Measurements from ENCODE around the gene LRP3.
"Not testable (repeated sequence)": the region's sequence is repeated elsewhere in the genome, so short reads cannot be mapped to it uniquely, and the experiment has no call there.

LRP3 gene

DNA sequence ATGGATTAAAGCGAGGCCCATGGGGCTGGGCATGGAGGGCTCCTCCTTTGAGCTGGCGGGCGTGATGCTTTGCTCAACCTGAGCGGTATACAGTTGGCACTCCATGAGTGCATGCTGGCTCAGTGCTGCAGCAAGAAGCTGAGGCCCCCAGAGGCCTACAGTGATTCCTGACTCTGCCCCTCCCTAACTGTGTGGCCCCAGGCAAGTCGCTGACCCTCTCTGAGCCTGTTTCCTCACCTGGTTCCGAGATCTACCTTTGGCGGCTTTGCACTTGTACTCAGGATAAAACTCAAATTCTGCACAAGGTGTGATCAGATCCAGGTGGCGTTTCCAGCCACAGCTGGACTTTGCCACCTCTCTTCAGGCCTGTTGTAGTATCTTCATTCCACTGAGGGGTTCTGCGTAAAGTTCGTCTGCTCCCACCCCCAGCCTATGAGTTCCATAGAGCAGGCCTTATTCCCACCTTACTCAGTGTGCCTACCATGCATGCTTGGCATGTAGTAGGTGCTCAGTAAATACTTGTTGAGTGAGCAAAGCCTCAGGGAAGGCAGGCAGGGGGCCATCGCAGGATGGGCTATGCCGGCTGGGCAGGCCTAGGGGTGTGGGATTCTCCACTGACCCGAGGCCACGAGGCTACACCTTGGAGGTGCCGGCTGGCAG lies 7.9 kb downstream of the LRP3 start:
- H3K4me3 ChIP-seq (ENCODE audit: low read depth, low read length), result no peak overlapping the region

DNA sequence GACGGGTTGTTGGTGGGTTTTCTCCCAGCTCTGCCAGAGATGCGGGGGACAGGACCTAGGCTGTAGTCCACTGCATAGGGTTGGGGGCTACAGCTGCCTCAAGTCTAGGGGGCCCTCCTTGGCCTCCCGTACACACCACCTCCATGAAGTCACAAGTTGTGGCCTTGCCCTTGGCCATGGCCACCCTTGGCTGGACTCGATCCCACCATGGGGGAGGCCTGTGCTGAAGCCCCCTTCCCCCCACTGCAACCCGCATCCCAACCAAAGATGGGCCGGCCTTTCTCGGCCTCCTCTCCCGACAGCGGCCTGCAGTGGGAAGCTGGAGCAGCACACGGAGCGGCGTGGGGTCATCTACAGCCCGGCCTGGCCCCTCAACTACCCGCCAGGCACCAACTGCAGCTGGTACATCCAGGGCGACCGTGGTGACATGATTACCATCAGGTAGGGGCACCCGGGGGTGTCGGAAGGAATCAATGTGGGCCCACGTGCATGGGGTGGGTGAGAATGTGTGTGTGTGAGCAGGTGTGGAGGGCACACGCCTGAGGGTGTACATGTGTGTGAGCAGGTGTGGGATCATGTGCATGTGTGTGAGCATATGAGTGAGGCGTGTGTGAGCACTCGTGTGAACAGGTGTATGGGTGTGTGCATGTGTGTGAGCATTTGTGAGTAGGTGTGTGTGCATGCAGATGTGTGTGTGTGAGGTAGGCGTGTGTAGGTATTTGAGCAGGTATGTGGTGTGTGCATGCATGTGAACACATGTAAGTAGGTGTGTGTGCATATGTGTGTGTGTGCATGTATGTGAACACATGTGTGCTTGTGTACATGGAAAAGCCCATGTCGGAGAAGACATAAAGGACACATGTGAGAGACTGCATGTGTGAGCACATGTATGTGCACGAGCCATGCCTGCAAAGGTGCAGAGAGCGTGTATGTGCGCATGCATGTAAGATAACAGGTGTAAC lies 8.7 kb downstream of the LRP3 start:
- H3K4me3 ChIP-seq (ENCODE audit: low read depth, low read length), result no peak overlapping the region

DNA sequence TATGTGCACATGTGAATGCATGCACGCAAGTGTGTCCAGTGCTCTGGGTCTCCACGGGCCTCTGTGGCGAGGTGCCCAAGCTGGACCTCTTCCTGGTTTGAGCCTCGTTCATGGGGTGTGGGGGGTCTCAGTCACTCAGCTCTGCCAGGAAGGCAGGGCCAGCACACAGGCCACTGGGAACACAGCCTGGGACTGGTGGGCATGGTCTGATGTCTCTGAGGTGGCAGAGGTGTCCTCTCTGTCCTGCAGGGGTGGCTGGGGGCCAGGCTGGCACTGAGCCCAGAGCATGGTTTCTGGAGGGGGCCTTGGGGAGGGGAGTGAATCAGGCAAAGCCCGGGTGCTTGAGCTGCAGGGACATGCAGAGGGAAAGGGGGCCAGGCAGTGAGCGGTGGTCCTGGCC lies 9.4 kb downstream of the LRP3 start:
- H3K4me3 ChIP-seq (ENCODE audit: low read depth, low read length), result no peak overlapping the region

DNA sequence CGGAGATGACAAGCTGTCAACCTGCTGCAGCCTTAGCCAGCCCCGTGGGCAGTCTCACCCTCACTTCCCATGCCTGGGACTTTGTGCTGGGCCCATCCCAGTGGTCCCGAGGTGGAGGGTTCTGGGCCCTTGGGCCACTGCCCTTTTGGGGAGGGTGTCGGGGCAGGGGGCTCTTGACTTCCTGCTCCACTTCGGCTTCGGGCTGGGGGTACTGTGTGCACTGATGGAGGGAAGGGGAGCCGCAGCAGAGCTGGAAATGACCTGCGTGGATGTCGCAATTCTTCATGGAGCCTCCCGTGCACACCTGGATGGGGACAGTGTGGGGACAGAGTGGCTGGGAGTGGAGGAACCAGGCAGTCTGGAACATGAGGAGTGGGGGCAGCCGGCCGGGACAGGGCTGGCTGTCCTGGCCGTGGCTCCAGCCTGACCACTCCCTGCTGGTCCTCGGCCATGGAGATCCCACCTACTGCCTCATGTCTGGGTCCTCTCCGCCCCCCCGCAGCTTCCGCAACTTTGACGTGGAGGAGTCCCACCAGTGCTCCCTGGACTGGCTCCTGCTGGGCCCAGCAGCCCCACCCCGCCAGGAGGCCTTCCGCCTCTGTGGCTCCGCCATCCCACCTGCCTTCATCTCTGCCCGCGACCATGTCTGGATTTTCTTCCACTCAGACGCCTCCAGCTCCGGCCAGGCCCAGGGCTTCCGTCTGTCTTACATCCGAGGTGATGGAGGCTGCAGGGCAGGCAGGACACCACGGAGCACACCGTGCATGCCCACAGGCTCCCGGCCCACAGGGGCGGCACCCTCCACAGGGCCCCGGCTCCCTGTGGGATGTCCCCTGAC lies 10.2 kb downstream of the LRP3 start:
- no peak overlapping the region for H3K4me3 ChIP-seq (ENCODE audit: low read depth, low read length)

DNA sequence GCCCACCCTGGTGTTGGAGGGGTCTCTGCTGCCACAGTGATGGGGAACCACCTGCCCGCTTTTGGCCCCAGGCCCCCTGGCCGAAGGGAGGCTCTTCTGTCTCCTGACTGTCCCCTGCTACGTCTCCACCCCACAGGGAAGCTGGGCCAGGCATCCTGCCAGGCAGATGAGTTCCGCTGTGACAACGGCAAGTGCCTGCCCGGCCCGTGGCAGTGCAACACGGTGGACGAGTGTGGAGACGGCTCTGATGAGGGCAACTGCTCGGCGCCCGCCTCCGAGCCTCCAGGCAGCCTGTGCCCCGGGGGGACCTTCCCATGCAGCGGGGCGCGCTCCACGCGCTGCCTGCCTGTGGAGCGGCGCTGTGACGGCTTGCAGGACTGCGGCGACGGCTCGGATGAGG lies 11.0 kb downstream of the LRP3 start:
- no peak overlapping the region for H3K4me3 ChIP-seq (ENCODE audit: low read depth, low read length)

DNA sequence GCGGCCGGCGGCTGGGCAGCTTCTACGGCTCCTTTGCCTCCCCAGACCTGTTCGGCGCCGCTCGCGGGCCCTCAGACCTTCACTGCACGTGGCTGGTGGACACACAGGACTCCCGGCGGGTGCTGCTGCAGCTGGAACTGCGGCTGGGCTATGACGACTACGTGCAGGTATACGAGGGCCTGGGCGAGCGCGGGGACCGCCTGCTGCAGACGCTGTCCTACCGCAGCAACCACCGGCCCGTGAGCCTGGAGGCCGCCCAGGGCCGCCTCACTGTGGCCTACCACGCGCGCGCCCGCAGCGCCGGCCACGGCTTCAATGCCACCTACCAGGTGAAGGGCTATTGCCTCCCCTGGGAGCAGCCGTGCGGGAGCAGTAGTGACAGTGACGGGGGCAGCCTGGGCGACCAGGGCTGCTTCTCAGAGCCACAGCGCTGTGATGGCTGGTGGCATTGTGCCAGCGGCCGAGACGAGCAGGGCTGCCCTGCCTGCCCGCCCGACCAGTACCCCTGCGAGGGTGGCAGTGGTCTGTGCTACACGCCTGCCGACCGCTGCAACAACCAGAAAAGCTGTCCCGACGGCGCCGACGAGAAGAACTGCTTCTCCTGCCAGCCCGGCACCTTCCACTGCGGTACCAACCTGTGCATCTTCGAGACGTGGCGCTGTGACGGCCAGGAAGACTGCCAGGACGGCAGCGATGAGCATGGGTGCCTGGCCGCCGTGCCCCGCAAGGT lies 11.6 kb downstream of the LRP3 start:
- H3K4me3 ChIP-seq (ENCODE audit: low read depth, low read length), result no peak overlapping the region

DNA sequence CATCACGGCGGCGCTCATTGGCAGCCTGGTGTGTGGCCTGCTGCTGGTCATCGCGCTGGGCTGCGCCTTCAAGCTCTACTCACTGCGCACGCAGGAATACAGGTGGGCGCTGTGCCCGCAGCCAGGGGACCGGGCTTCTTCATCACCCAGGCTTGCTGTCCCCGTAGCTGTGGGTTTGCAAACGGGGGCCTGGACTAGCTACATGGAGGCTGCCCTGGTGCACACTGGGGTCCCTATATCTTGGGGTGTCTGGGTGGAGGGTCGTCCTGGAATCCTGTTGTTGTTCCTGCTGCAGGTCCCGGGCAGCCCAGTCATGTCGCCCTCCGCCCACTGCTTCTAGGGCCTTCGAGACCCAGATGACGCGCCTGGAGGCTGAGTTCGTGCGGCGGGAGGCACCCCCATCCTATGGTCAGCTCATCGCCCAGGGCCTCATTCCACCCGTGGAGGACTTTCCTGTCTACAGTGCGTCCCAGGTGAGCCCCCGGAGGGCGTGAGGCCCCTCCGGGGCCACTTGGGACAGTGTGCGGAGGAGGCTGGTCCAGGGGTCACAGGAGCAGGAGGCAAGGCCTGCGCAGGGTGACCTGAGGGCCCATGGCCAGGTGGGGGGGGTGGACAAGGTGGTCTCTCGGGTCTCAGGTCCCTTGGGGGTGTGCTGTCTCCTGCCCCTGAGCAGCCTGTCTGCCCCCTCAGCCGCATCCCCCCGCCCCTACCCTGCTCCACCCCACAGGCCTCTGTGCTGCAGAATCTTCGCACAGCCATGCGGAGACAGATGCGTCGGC lies 12.3 kb downstream of the LRP3 start:
- H3K4me3 ChIP-seq (ENCODE audit: low read depth, low read length), result no peak overlapping the region

DNA sequence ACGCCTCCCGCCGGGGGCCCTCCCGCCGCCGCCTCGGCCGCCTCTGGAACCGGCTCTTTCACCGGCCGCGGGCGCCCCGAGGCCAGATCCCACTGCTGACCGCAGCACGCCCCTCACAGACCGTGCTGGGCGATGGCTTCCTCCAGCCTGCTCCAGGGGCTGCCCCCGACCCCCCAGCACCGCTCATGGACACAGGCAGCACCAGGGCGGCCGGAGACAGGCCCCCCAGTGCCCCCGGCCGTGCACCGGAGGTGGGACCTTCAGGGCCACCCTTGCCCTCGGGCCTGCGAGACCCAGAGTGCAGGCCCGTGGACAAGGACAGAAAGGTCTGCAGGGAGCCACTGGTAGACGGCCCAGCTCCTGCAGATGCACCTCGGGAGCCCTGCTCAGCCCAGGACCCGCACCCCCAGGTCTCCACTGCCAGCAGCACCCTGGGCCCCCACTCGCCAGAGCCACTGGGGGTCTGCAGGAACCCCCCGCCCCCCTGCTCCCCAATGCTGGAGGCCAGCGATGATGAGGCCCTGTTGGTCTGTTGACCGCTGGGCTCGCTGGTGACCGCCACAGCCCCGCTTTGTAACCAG lies 13.0 kb downstream of the LRP3 start:
- no peak overlapping the region for H3K4me3 ChIP-seq (ENCODE audit: low read depth, low read length)

DNA sequence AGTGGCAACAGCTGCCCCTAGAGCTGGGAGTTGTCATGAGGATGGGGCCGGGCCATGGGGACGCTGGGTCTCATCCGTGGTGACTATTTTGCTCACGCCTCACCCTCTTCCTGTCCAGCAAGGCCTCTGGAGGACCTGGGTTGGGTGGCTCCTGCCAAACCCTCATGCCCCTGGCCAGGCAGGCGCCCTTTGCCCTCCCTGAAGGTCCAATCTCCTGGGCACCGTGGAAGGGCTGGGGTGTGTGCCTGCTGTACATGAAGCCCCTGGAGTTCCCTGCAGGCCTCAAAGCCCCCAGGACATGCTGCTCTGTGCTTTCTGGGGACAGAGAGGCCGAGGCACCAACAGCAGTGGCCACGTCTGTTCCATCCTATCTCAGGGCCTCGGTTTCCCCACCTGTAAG lies 13.8 kb downstream of the LRP3 start:
- H3K4me3 ChIP-seq (ENCODE audit: low read depth, low read length), result no peak overlapping the region

DNA sequence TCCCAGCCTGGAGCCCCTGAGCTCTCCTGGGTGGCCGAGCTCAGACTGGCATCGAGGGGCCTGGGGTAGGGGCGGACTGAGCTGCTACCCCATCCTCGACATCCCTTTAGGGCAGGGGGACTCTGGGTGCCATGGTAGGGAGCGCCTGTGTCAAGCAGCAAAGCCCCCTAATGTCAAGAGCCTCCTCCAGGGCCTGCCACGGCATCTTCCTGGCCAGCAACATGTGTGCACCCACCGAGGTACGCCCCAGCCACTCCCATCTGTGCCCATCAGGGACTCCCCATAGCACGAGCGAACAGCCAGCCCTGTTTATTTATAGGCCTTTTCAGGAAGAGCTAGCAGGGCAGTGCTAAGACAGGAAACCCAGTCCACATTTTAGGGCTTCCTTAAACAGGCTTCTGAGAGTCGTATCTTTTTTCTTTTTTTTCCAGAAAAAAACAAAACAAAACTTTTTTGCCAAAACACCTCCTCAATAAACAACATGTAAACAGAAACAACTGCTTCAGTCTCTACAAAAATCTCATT lies 14.3 kb downstream of the LRP3 start:
- H3K4me3 ChIP-seq (ENCODE audit: low read depth, low read length), result no peak overlapping the region

DNA sequence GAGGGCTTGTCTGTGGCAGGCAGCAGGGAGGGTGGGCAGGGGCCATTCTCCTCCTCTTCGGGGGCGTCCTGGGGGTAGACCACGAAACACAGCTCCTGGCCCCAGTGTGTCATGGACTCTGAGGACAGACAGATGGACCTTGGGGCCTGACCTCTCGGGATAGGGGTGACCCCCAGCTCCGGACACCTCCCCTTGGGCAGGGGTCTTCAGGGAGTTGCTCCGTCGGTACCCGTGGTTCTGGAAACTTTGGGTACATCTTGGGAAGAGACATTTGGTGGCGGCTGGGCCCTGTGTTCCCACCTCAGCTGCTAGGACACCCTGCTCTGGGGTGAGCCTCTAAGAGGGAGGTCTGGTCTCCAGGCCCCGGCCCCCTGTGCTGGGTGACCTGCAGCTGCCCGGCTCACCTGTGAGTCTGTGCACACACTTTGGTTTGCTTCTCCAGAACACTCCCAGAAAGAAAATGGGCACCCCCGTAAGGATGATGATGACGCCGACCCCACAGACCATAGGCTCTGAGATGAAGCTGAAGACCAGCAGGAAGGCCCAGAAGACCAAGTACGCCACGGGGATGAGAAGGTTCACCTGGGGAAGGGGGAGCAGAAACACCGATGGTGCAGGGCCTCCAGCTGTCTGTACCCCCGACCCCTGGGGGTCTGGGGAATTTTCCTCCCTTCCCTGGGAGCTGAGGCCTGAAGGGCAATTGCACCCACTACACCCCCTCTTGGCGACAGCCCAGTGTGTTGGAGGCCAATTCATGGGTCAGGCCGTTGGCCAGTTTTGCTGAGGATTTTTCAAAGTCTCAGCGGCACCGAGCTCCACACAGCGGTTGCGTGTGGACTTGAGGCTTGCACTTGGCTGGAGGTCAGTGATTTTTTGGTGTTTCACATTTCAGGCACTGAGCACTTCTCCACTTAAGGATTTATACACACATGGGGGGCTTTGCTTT lies 15.0 kb downstream of the LRP3 start:
- H3K4me3 ChIP-seq (ENCODE audit: low read depth, low read length), result no peak overlapping the region

DNA sequence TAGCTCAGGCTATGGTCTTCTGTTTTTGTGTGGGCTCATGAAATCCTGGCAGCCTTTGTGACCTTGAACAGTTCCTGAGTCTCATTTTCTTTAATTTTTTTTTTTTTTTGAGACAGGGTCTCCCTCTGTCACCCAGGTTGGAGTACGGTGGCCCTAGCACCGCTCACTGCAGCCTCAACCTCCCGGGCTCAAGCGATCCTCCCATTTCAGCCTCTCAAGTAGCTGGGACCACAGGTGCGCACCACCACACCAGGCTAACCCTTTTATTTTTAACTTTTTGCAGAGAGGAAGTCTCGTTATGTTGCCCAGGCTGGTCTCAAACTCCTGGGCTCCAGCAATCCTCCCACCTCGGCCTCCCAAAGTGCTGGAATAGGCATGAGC lies 15.7 kb downstream of the LRP3 start:
- not testable (repeated sequence) for H3K4me3 ChIP-seq (ENCODE audit: low read depth, low read length)

DNA sequence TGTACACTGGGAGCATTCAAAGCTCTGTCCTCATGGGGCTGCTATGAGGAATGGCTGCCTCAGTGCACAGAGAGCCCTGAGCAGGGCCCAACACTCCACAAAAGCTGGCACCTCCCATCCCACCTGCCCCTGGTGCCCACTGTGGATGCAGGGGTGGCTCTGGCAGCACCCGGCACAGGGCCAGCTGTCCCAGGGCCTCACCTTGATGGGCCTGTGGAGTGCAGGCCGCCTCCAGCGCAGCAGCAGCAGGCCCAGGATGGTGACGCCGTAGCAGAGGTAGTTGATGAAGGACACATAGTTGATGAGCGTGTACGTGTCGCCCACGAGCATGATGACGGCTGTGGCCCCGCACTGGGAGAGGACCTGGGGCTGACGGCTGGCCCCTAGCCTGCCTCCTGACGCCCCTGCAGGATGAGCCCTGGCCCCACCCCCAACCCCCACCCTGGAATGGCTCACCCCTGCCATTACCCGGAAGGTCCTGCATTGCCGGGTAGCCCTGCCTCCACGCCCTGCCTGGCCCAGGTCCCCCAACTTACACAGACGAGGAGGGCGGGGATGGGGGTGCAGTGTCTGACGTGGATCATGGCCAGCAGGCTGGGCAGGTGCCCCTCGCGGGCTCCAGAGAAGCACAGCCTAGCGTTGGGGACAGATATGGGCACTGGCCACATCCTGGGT lies 16.3 kb downstream of the LRP3 start:
- no peak overlapping the region for H3K4me3 ChIP-seq (ENCODE audit: low read depth, low read length)

DNA sequence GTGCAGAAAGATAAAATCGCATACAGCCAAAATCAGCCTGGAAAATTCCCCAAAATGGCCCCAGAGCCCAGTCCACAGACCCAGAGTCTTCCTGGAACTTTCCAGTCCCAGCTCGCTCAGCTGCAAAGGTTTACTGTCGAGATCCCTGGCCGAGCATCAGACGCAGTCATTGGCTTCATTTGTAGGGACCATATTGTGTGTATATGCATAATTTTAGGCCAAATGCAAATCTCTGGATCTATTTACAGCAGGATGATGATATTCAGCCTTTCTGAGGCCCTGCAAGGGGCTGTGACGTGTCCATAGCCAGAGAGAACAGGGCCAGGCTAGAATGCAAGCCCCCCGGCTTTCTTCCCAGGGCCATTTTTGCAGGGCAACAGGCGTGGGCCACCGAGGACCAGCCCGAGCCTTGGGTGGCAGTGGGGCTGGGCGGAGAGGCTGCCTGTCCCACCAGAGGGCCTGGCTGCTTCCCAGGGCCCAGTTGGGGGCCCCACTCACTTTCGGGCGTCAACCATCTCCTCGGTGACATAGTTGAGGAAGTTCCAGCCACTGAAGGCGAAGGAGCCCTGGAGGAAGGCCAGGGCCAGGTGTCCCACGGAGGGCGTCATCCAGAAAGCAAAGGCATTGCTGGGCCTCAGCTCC lies 17.8 kb downstream of the LRP3 start:
- H3K4me3 ChIP-seq (ENCODE audit: low read depth, low read length), result no peak overlapping the region

DNA sequence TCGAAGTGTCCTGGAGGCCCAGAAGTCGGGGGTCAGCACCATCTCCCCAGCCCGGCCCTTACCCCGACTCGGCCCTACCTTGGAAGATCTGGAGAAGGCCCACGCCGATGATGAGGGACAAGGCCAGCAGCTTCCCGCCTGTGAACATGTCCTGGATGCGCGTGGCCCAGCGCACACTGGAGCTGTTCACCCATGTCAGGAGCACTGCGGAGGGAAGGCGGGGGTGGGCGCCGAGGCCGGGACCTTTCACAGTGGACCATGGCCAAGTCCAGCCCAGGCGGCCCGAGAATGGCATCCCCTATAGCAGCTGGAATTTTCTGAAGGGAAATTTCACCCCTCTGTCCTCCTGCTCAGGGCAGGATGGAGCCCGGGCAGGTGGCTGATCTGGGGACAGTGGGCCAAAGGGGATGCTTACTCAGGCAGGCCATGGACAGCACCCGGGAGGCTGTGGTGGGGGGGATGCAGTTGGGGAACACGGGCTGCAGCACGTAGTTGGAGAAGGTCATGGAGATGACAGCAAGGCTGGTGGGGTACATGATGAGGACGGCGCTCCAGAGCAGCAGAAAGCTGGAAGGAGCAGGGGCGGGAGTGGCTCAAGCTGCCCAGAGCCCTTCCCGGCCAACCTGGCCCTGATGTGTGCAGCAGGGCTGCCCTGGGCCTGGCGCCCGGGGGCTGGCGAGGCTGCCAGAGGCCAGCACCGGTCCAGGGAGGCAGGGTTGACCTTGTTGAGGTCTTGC lies 18.5 kb downstream of the LRP3 start:
- H3K4me3 ChIP-seq (ENCODE audit: low read depth, low read length), result no peak overlapping the region

DNA sequence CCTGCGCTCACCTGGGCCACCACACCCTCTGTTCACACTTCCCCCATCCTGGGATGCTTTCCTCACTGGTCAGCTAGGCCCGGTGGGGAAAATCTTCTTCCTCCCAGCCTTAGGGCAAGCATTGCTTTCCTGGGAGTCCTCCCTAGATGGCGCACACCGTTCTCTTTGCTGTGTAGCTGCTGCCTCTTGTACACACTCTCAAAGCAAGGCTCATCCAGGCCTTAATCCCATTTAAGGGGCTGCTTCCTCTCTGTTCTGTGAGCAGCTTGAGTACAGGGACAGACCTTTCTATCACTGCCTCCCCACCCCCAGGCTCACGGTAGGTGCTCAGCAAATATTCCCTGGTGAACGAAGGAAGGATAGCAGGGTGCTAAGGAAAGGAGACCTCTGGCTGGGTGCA lies 20.5 kb downstream of the LRP3 start:
- H3K4me3 ChIP-seq (ENCODE audit: low read depth, low read length), result no peak overlapping the region
